HL-60 (cell line): Measurements from ENCODE around the gene VN1R4.
"Not testable (repeated sequence)": the region's sequence is repeated elsewhere in the genome, so short reads cannot be mapped to it uniquely, and the experiment has no call there.

Experiments
- DNase-seq, 2 experiments: peaks; one replicate each; pipeline ENCODE4 v3.0.0-alpha.2; 2010 to 2020; ENCODE audit warnings: low read depth in 1 of 2, low spot score in 1 of 2
- H3K27ac ChIP-seq: fragments of 250-450 bp; sonication (Bioruptor Pico); replicated peaks from 2 replicates; pipeline ENCODE4 v1.5.1; 2020; ENCODE audit warnings: mild to moderate bottlenecking, moderate library complexity
- H3K27me3 ChIP-seq: fragments of 250-450 bp; sonication (Bioruptor Pico); 2 replicates; pipeline ENCODE4 v1.5.1; 2021; ENCODE audit warnings: mild to moderate bottlenecking, moderate library complexity; ENCODE audit not compliant: insufficient read depth, poor library complexity, severe bottlenecking
- H3K4me3 ChIP-seq: replicated peaks from 2 replicates; pipeline ENCODE4 v1.5.1; 2011; ENCODE audit warnings: mild to moderate bottlenecking, control low read depth, low read length; ENCODE audit not compliant: insufficient read depth
- GABPA ChIP-seq: IDR thresholded peaks from 2 replicates; pipeline ENCODE4 v1.6.1; 2012; ENCODE audit warnings: low read depth
- POLR2AphosphoS5 ChIP-seq: IDR thresholded peaks from 2 replicates; pipeline ENCODE4 v1.6.1; 2012; ENCODE audit warnings: low read depth
- SPI1 ChIP-seq: IDR thresholded peaks from 2 replicates; pipeline ENCODE4 v1.6.1; 2012; ENCODE audit warnings: low read depth, mild to moderate bottlenecking, borderline replicate concordance
- long read RNA-seq: library from polyadenylated mRNA; unstranded; transcript quantifications from one replicate; pipeline ENCODE4 v2.0.0, GENCODE V29; 2020
- TF ChIP-seq, protein P1 (sequence below): IDR thresholded peaks from 2 replicates; pipeline ENCODE4 v1.6.1; 2012; ENCODE audit warnings: low read depth; ENCODE audit not compliant: insufficient replicate concordance
- TF ChIP-seq, protein P2 (sequence below): IDR thresholded peaks from one replicate; pipeline ENCODE4 v1.5.1; 2011; ENCODE audit warnings: low read length, control low read depth, inconsistent platforms; ENCODE audit not compliant: insufficient read depth

VN1R4 gene, protein sequence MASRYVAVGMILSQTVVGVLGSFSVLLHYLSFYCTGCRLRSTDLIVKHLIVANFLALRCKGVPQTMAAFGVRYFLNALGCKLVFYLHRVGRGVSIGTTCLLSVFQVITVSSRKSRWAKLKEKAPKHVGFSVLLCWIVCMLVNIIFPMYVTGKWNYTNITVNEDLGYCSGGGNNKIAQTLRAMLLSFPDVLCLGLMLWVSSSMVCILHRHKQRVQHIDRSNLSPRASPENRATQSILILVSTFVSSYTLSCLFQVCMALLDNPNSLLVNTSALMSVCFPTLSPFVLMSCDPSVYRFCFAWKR
- long read RNA-seq = 0 reads

DNA sequence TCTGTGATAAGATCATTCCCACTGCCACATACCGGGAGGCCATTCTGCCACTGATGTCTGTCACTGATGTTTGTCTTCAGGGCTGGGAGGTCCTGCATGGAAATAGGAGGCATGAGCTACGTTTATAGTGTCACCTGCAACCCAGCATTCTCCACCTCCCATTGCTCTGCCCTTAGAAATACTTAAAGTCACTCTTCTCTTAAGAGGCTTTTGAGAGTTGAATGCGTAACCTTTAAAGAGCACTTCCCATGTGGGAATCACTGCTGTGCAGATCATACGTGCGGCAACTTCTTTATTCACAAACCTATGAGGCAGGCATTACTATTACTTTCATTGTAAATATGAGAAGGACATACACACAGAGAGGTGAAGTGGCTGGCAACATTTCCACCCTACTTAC is at the start of gene VN1R4:
TSS of gene VN1R4 (minus strand) at position 101 of the 400 bp plus-strand sequence. CDS start at position 43, 58 bp downstream.
- not testable (repeated sequence) for H3K4me3 ChIP-seq, DNase-seq, H3K27me3 ChIP-seq, H3K27ac ChIP-seq

DNA sequence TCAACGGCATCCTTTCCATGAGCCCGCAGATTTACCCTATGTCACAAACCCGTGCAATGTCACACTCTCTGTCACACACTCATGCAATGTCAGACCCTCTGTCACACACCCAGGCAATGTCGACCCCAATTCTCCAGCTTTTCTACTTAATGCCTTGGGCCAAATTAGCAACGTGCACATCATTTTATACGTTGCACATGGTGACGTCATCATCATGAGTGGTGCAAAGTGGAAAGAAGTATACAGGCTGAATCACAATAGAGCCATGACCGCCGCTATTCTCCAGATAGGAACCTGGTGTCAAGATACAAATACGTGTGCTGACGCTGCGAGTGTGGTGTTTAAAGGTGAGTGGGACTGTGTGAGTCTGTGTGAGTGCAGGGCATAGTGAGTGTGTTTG is 44.4 kb upstream of the VN1R4 start:
- Histone ChIP-seq H3K4me3 (no peak overlapping the region), H3K27ac (no peak overlapping the region), H3K27me3 (no peaks in the 10 kb centered on the region)
- DNase-seq = no peak
- no peak for TF ChIP-seq SPI1
- TF ChIP-seq POLR2AphosphoS5 = no peak
- TF ChIP-seq, protein P1, sequence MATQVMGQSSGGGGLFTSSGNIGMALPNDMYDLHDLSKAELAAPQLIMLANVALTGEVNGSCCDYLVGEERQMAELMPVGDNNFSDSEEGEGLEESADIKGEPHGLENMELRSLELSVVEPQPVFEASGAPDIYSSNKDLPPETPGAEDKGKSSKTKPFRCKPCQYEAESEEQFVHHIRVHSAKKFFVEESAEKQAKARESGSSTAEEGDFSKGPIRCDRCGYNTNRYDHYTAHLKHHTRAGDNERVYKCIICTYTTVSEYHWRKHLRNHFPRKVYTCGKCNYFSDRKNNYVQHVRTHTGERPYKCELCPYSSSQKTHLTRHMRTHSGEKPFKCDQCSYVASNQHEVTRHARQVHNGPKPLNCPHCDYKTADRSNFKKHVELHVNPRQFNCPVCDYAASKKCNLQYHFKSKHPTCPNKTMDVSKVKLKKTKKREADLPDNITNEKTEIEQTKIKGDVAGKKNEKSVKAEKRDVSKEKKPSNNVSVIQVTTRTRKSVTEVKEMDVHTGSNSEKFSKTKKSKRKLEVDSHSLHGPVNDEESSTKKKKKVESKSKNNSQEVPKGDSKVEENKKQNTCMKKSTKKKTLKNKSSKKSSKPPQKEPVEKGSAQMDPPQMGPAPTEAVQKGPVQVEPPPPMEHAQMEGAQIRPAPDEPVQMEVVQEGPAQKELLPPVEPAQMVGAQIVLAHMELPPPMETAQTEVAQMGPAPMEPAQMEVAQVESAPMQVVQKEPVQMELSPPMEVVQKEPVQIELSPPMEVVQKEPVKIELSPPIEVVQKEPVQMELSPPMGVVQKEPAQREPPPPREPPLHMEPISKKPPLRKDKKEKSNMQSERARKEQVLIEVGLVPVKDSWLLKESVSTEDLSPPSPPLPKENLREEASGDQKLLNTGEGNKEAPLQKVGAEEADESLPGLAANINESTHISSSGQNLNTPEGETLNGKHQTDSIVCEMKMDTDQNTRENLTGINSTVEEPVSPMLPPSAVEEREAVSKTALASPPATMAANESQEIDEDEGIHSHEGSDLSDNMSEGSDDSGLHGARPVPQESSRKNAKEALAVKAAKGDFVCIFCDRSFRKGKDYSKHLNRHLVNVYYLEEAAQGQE = no peak
- TF ChIP-seq, protein P2, sequence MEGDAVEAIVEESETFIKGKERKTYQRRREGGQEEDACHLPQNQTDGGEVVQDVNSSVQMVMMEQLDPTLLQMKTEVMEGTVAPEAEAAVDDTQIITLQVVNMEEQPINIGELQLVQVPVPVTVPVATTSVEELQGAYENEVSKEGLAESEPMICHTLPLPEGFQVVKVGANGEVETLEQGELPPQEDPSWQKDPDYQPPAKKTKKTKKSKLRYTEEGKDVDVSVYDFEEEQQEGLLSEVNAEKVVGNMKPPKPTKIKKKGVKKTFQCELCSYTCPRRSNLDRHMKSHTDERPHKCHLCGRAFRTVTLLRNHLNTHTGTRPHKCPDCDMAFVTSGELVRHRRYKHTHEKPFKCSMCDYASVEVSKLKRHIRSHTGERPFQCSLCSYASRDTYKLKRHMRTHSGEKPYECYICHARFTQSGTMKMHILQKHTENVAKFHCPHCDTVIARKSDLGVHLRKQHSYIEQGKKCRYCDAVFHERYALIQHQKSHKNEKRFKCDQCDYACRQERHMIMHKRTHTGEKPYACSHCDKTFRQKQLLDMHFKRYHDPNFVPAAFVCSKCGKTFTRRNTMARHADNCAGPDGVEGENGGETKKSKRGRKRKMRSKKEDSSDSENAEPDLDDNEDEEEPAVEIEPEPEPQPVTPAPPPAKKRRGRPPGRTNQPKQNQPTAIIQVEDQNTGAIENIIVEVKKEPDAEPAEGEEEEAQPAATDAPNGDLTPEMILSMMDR = no peak
- TF ChIP-seq GABPA = no peak

DNA sequence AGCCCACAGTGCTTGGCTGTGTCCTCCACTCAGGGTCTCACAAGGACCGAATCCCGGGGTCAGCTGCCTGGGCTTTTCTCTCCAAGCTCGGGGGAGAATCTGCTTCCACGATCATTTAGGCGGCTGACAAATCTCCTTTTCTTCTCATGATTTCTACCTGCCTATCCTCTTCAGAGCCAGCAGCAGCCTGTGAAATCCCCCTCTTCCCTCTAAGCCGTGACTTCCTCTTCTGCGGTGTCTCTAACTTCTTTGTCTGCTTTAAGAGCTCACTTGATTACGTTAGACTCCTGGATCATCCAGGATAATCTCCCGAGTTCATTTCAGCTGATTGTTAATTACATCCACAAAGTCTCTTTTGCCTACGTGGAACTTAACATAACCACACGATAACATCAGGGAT is 43.5 kb upstream of the VN1R4 start:
- H3K27me3 ChIP-seq = no peaks in the 10 kb centered on the region
- no peak overlapping the region for H3K27ac ChIP-seq
- no peak overlapping the region for H3K4me3 ChIP-seq
- DNase-seq = peak in 1 of 2 experiments; percentile 9
- TF ChIP-seq, protein P1 = no peak
- TF ChIP-seq SPI1 = peak; percentile 68; the same call in 1 of the 2 replicates

DNA sequence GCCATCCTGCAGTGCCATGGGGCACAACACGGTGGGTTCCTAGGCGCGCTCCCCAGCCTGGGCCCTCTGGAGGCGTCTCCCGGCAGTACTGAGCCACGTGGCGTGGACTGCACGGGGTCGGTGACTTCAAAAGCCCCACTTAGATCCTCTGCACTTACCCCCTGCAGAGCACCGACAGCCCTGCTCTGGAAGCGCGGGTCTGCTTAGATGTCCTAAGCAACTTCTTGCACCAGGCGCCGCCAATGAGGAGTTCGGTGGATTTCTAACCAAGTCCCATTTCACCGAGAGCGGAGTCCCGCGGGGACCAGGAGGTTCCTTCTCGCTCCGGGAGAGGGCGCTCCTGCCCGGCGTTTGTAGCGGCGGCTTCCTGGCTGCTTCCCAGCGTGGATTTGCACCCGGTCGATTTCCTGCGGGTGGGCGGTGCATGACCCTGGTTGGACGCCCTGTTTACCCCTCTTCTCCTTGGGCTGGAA is 40.9 kb upstream of the VN1R4 start:
- no peak overlapping the region for H3K27ac ChIP-seq
- DNase-seq = no peak
- H3K4me3 ChIP-seq = no peak overlapping the region
- TF ChIP-seq SPI1 = no peak
- TF ChIP-seq, protein P2 = no peak
- TF ChIP-seq POLR2AphosphoS5 = no peak
- TF ChIP-seq, protein P1 = no peak
- no peak for TF ChIP-seq GABPA
- H3K27me3 ChIP-seq = no peaks in the 10 kb centered on the region

DNA sequence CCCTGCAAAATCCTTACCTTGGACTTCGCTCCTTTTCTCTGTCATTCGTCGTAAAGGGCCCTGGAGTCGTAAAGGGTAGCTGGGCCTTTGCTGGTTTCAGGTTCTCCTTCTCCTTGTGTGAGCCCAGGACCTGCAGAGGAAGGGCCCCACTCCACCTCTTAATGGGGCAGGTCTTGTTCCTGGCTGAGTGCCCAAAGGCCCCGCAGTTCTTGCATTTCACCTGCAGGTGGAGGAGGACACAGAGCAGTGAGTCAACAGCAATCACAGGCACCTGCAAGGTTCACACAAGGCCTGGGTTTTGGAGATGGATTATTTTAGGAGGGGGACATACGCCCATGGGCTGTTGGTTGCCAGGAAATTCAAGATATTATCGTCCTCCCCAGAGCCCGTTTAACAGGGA is 33.8 kb upstream of the VN1R4 start:
- not testable (repeated sequence) for H3K27ac ChIP-seq, H3K4me3 ChIP-seq, DNase-seq, H3K27me3 ChIP-seq
